HepG2 (cell line): ENCODE measurements around the gene TMEM186. TPM values are rescaled to one million over a fixed set of nuclear protein-coding genes. Genes with fewer than 3 reads are reported as not detected.

Experiments used
- ATAC-seq: fragments of 200-7000 bp; cut with Tn5 transposase; 3 replicates; pipeline ENCODE4 v1.9.1; 2020; ENCODE audit warnings: mild to moderate bottlenecking, moderate library complexity
- BruUV-seq: library from RNA; stranded (reverse); fragments of 400-500 nt; replicated peaks from 2 replicates; lab custom pipeline; 2021; lab: Mats Ljungman, UMichigan
- CTCF ChIA-PET: fragments of 300-600 bp; formaldehyde crosslinking; extraction: SDS; loops from one replicate; lab custom pipeline; 2021; ENCODE audit warnings: low total read pairs, inconsistent platforms, low intra/inter-chr PET ratio; lab: Yijun Ruan, JAX
- POLR2A ChIA-PET: fragments of 350-600 bp; sonication (Branson Sonifier 250); formaldehyde crosslinking; loops from one replicate; lab custom pipeline; 2020; ENCODE audit warnings: antibody characterized with exemption, inconsistent platforms; lab: Yijun Ruan, JAX
- DNase-seq: peaks from one replicate; pipeline ENCODE4 v3.0.0-alpha.2; 2015; ENCODE audit warnings: low spot score
- FAIRE-seq: peaks from 3 replicates; lab custom pipeline; 2011; peaks lifted over from hg19 to GRCh38; lab: Jason Lieb, UNC
- H2AFZ ChIP-seq: one replicate; pipeline ENCODE4 v1.6.1; 2011; ENCODE audit warnings: low read length, inconsistent platforms
- H3K27ac ChIP-seq: fragments of 300-600 bp; 3 replicates; pipeline ENCODE4 v1.8.0; 2011; ENCODE audit warnings: mixed run types, mild to moderate bottlenecking, mixed read lengths, low read length, inconsistent platforms; ENCODE audit not compliant: insufficient read depth; ENCODE audit errors: extremely low read length
- H3K27me3 ChIP-seq, 2 experiments: fragments of 200-600 bp in 1 of 2; 2 replicates in 1 of 2; 3 replicates in 1 of 2; pipeline versions ENCODE4 v1.6.0 to v1.8.0; 2011; ENCODE audit warnings: low read length in 2 of 2, mild to moderate bottlenecking in 2 of 2, moderate library complexity in 2 of 2, inconsistent platforms in 1 of 2; ENCODE audit not compliant: insufficient read depth in 2 of 2, control insufficient read depth in 1 of 2
- H3K36me3 ChIP-seq, 2 experiments: fragments of 200-600 bp in 1 of 2; replicated peaks in 1 of 2; 2 replicates in 1 of 2; 3 replicates in 1 of 2; pipeline versions ENCODE4 v1.5.1 to v1.8.0; 2011; ENCODE audit warnings: low read length in 2 of 2, inconsistent platforms in 1 of 2; ENCODE audit not compliant: insufficient read depth in 2 of 2, control insufficient read depth in 1 of 2
- H3K4me1 ChIP-seq: 2 replicates; pipeline ENCODE4 v1.5.1; 2012; ENCODE audit warnings: low read length, inconsistent platforms; ENCODE audit not compliant: insufficient read depth
- H3K4me2 ChIP-seq: 2 replicates; pipeline ENCODE4 v1.6.0; 2011; ENCODE audit warnings: low read depth, low read length, inconsistent platforms
- H3K4me3 ChIP-seq, 3 experiments: fragments of 200-600 bp in 1 of 3; sonication (generic), shearing (Covaris generic) in 1 of 3; replicated peaks in 1 of 3; 2 replicates each; pipeline ENCODE4 v1.5.1; 2011 to 2016; ENCODE audit warnings: low read length in 3 of 3, inconsistent platforms in 2 of 3, low read depth in 2 of 3, mild to moderate bottlenecking in 2 of 3, control low read depth in 1 of 3, mixed read lengths in 1 of 3; ENCODE audit not compliant: insufficient read depth in 1 of 3
- H3K79me2 ChIP-seq: one replicate; pipeline ENCODE4 v1.6.1; 2011; ENCODE audit warnings: low read length, inconsistent platforms; ENCODE audit not compliant: insufficient read depth
- H3K9ac ChIP-seq: 2 replicates; pipeline ENCODE4 v1.6.0; 2011; ENCODE audit warnings: mild to moderate bottlenecking, low read depth, low read length, inconsistent platforms; ENCODE audit not compliant: insufficient read depth
- H3K9me3 ChIP-seq: 2 replicates; pipeline ENCODE4 v1.5.1; 2012; ENCODE audit warnings: mild to moderate bottlenecking, low read length
- H4K20me1 ChIP-seq: 2 replicates; pipeline ENCODE4 v1.6.0; 2011; ENCODE audit warnings: inconsistent platforms, mild to moderate bottlenecking, low read length, moderate library complexity; ENCODE audit not compliant: insufficient read depth
- CBX1 ChIP-seq: IDR thresholded peaks from one replicate; pipeline ENCODE4 v1.6.1; 2016; ENCODE audit warnings: antibody characterized with exemption, low read depth
- MTF1 ChIP-seq: sonication (generic); formaldehyde crosslinking; IDR thresholded peaks from 2 replicates; pipeline ENCODE4 v1.5.0; 2020; ENCODE audit warnings: missing genetic modification reagents
- MXD4 ChIP-seq: IDR thresholded peaks from 2 replicates; pipeline ENCODE4 v1.6.1; 2016; ENCODE audit warnings: mild to moderate bottlenecking, missing biosample characterization, missing genetic modification reagents
- NR2F6 ChIP-seq, 2 experiments: IDR thresholded peaks; 2 replicates each; pipeline ENCODE4 v1.6.1; 2016; ENCODE audit warnings: antibody characterized with exemption in 1 of 2, mild to moderate bottlenecking in 1 of 2
- RAD51 ChIP-seq: fragments of 450-650 bp; IDR thresholded peaks from 2 replicates; pipeline ENCODE4 v1.6.1; 2016; ENCODE audit warnings: borderline replicate concordance
- TCF12 ChIP-seq, 2 experiments: fragments of 450-650 bp in 1 of 2; sonication (generic) in 1 of 2; formaldehyde crosslinking in 1 of 2; IDR thresholded peaks; 2 replicates each; pipeline versions ENCODE4 v1.6.1 to v1.8.0; 2017 to 2022; ENCODE audit warnings: antibody characterized with exemption in 1 of 2, mild to moderate bottlenecking in 1 of 2, missing genetic modification reagents in 1 of 2, moderate library complexity in 1 of 2
- TSC22D2 ChIP-seq: sonication (generic); formaldehyde crosslinking; IDR thresholded peaks from 2 replicates; pipeline ENCODE4 v1.5.1; 2020; ENCODE audit warnings: missing genetic modification reagents, mild to moderate bottlenecking, borderline replicate concordance
- ZNF124 ChIP-seq: sonication (generic); formaldehyde crosslinking; IDR thresholded peaks from 2 replicates; pipeline ENCODE4 v1.4.0; 2020; ENCODE audit warnings: missing genetic modification reagents
- ZNF549 ChIP-seq: sonication (generic); formaldehyde crosslinking; IDR thresholded peaks from 2 replicates; pipeline ENCODE4 v1.5.0; 2020; ENCODE audit warnings: missing genetic modification reagents
- WGBS: methylation state at CpG from one replicate; pipeline ENCODE4 v1.1.6; 2017; ENCODE audit warnings: low lambda C conversion rate; 5-methylcytosine and 5-hydroxymethylcytosine counted together
- in situ Hi-C: cut with HindIII; loops from 2 replicates; pipeline ENCODE4 v1.10.0; 2017; ENCODE audit warnings: low pct_unique_long_range_greater_than_20kb; ENCODE audit not compliant: extremely low pct_ligation_motif_present
- intact Hi-C: fragments of 100-400 bp; cut with micrococcal nuclease; formaldehyde crosslinking; loops from one replicate; pipeline ENCODE4 v1.10.0; 2022; ENCODE audit not compliant: unreplicated experiment
- polyA plus RNA-seq, 8 experiments: library from polyadenylated mRNA; depleted of rRNA in 3 of 8; stranded (reverse) in 7 of 8; unstranded in 1 of 8; fragments of >200 nt; fragmentation: Illumina TruSeq in 4 of 8; extraction: Trizol in 4 of 8; gene quantifications; 2 replicates each; pipeline versions ENCODE4 v1.2.1 to v1.2.3, GENCODE V29; 2011 to 2016; ENCODE audit warnings: low read depth in 4 of 8, missing spikeins in 1 of 8, mixed read lengths in 1 of 8; ENCODE audit not compliant: insufficient read depth in 1 of 8
- total RNA-seq, 5 experiments: library from RNA; depleted of rRNA; stranded (reverse); fragments of >200 nt; fragmentation: Illumina TruSeq; extraction: Trizol; gene quantifications; 2 replicates each; pipeline ENCODE4 v1.2.3, GENCODE V29; 2016; ENCODE audit warnings: low read depth in 1 of 5
- TF ChIP-seq, protein P1 (sequence below): sonication (generic); formaldehyde crosslinking; IDR thresholded peaks from 2 replicates; pipeline ENCODE4 v1.4.0; 2020; ENCODE audit warnings: missing genetic modification reagents, borderline replicate concordance
- TF ChIP-seq, protein P2 (sequence below): sonication (generic); formaldehyde crosslinking; IDR thresholded peaks from 2 replicates; pipeline ENCODE4 v1.5.0; 2020; ENCODE audit warnings: mild to moderate bottlenecking, missing genetic modification reagents
- TF ChIP-seq, protein P3 (sequence below): sonication (generic); formaldehyde crosslinking; IDR thresholded peaks from 2 replicates; pipeline ENCODE4 v1.4.0; 2020; ENCODE audit warnings: missing genetic modification reagents
- TF ChIP-seq, protein P4 (sequence below): sonication (generic); formaldehyde crosslinking; conservative IDR thresholded peaks from 2 replicates; pipeline ENCODE4 v1.8.0; 2022; ENCODE audit warnings: mild to moderate bottlenecking, moderate library complexity, missing genetic modification reagents

The TMEM186 gene
- total and polyA plus RNA-seq, 2 of the 13 experiments (the other 11 are each of a cell fraction or from before 2014, with no cell fraction given): 16.2 to 19.3 TPM

DNA sequence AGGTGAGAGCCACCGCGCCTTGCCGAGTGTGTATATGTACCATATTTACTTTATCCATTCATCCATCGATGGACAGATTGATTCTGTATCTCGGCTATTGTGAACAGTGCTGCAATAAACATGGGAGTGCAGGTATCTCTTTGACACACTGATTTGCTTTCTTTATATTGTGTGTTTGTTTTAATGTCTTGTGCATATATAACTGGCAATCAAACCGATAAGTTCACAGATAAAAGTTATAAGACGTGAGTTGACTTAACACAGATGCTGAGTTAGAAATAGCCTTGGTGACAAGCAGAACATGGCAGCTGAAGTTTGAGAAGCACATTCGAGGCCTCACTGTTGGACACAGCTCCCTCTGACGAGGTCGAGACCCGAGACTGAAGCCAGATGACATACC lies 23.2 kb downstream of the TMEM186 start:
- ChIA-PET CTCF (no interaction called here), POLR2A (no interaction called here)
- H3K4me2 ChIP-seq: no peak overlapping the region
- H3K27me3 ChIP-seq: no peaks in the 10 kb centered on the region
- no peak for FAIRE-seq
- in situ Hi-C loops: no loop called here
- ATAC-seq: no peak
- no peak overlapping the region for H3K4me3 ChIP-seq
- no peak overlapping the region for H3K9ac ChIP-seq
- intact Hi-C loops: no loop called here
- no peaks in the 10 kb centered on the region for H3K9me3 ChIP-seq
- BruUV-seq: TSS peak; percentile 48
- DNase-seq: no peak
- WGBS: 93% methylated on average over 11 of the region's 11 CpGs
- H3K79me2 ChIP-seq: no peaks in the 10 kb centered on the region
- no peaks in the 10 kb centered on the region for H3K4me1 ChIP-seq
- no peak overlapping the region for H3K27ac ChIP-seq
- no peaks in the 10 kb centered on the region for H4K20me1 ChIP-seq
- no peak overlapping the region for H2AFZ ChIP-seq
- H3K36me3 ChIP-seq: peaks cover 48 to 71% of the 10 kb centered on the region in 2 experiments
- TF ChIP-seq ZNF124 (CRISPR knock-in tag) (no peak), RAD51 (no peak), MXD4 (CRISPR knock-in tag) (no peak), NR2F6 (IDR thresholded peaks at IDR 0.05) (no peak), NR2F6 (CRISPR knock-in tag; IDR thresholded peaks at IDR 0.05) (no peak), CBX1 (no peak), TSC22D2 (no peak), TCF12 (IDR thresholded peaks at IDR 0.05) (no peak), TCF12 (CRISPR knock-in tag; IDR thresholded peaks at IDR 0.05) (no peak), MTF1 (no peak), ZNF549 (no peak)
- TF ChIP-seq, protein P1, sequence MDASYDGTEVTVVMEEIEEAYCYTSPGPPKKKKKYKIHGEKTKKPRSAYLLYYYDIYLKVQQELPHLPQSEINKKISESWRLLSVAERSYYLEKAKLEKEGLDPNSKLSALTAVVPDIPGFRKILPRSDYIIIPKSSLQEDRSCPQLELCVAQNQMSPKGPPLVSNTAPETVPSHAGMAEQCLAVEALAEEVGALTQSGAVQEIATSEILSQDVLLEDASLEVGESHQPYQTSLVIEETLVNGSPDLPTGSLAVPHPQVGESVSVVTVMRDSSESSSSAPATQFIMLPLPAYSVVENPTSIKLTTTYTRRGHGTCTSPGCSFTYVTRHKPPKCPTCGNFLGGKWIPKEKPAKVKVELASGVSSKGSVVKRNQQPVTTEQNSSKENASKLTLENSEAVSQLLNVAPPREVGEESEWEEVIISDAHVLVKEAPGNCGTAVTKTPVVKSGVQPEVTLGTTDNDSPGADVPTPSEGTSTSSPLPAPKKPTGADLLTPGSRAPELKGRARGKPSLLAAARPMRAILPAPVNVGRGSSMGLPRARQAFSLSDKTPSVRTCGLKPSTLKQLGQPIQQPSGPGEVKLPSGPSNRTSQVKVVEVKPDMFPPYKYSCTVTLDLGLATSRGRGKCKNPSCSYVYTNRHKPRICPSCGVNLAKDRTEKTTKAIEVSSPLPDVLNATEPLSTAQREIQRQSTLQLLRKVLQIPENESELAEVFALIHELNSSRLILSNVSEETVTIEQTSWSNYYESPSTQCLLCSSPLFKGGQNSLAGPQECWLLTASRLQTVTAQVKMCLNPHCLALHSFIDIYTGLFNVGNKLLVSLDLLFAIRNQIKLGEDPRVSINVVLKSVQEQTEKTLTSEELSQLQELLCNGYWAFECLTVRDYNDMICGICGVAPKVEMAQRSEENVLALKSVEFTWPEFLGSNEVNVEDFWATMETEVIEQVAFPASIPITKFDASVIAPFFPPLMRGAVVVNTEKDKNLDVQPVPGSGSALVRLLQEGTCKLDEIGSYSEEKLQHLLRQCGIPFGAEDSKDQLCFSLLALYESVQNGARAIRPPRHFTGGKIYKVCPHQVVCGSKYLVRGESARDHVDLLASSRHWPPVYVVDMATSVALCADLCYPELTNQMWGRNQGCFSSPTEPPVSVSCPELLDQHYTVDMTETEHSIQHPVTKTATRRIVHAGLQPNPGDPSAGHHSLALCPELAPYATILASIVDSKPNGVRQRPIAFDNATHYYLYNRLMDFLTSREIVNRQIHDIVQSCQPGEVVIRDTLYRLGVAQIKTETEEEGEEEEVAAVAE (CRISPR knock-in tag): no peak
- TF ChIP-seq, protein P2, sequence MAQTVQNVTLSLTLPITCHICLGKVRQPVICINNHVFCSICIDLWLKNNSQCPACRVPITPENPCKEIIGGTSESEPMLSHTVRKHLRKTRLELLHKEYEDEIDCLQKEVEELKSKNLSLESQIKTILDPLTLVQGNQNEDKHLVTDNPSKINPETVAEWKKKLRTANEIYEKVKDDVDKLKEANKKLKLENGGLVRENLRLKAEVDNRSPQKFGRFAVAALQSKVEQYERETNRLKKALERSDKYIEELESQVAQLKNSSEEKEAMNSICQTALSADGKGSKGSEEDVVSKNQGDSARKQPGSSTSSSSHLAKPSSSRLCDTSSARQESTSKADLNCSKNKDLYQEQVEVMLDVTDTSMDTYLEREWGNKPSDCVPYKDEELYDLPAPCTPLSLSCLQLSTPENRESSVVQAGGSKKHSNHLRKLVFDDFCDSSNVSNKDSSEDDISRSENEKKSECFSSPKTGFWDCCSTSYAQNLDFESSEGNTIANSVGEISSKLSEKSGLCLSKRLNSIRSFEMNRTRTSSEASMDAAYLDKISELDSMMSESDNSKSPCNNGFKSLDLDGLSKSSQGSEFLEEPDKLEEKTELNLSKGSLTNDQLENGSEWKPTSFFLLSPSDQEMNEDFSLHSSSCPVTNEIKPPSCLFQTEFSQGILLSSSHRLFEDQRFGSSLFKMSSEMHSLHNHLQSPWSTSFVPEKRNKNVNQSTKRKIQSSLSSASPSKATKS (CRISPR knock-in tag): no peak
- TF ChIP-seq, protein P3, sequence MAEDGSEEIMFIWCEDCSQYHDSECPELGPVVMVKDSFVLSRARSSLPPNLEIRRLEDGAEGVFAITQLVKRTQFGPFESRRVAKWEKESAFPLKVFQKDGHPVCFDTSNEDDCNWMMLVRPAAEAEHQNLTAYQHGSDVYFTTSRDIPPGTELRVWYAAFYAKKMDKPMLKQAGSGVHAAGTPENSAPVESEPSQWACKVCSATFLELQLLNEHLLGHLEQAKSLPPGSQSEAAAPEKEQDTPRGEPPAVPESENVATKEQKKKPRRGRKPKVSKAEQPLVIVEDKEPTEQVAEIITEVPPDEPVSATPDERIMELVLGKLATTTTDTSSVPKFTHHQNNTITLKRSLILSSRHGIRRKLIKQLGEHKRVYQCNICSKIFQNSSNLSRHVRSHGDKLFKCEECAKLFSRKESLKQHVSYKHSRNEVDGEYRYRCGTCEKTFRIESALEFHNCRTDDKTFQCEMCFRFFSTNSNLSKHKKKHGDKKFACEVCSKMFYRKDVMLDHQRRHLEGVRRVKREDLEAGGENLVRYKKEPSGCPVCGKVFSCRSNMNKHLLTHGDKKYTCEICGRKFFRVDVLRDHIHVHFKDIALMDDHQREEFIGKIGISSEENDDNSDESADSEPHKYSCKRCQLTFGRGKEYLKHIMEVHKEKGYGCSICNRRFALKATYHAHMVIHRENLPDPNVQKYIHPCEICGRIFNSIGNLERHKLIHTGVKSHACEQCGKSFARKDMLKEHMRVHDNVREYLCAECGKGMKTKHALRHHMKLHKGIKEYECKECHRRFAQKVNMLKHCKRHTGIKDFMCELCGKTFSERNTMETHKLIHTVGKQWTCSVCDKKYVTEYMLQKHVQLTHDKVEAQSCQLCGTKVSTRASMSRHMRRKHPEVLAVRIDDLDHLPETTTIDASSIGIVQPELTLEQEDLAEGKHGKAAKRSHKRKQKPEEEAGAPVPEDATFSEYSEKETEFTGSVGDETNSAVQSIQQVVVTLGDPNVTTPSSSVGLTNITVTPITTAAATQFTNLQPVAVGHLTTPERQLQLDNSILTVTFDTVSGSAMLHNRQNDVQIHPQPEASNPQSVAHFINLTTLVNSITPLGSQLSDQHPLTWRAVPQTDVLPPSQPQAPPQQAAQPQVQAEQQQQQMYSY (CRISPR knock-in tag): no peak
- TF ChIP-seq, protein P4, sequence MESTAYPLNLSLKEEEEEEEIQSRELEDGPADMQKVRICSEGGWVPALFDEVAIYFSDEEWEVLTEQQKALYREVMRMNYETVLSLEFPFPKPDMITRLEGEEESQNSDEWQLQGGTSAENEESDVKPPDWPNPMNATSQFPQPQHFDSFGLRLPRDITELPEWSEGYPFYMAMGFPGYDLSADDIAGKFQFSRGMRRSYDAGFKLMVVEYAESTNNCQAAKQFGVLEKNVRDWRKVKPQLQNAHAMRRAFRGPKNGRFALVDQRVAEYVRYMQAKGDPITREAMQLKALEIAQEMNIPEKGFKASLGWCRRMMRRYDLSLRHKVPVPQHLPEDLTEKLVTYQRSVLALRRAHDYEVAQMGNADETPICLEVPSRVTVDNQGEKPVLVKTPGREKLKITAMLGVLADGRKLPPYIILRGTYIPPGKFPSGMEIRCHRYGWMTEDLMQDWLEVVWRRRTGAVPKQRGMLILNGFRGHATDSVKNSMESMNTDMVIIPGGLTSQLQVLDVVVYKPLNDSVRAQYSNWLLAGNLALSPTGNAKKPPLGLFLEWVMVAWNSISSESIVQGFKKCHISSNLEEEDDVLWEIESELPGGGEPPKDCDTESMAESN (CRISPR knock-in tag): no peak
